HepG2 (cell line): ENCODE data around the gene FBH1. TPM values are rescaled to one million over a fixed set of nuclear protein-coding genes. Genes with fewer than 3 reads are reported as not detected.

Source experiments
- ATAC-seq: fragments of 200-7000 bp; cut with Tn5 transposase; 3 replicates; pipeline ENCODE4 v1.9.1; 2020; ENCODE audit warnings: mild to moderate bottlenecking, moderate library complexity
- BruUV-seq: library from RNA; stranded (reverse); fragments of 400-500 nt; replicated peaks from 2 replicates; lab custom pipeline; 2021; lab: Mats Ljungman, UMichigan
- CTCF ChIA-PET: fragments of 300-600 bp; formaldehyde crosslinking; extraction: SDS; loops from one replicate; lab custom pipeline; 2021; ENCODE audit warnings: low total read pairs, inconsistent platforms, low intra/inter-chr PET ratio; lab: Yijun Ruan, JAX
- POLR2A ChIA-PET: fragments of 350-600 bp; sonication (Branson Sonifier 250); formaldehyde crosslinking; loops from one replicate; lab custom pipeline; 2020; ENCODE audit warnings: antibody characterized with exemption, inconsistent platforms; lab: Yijun Ruan, JAX
- DNase-seq: peaks from one replicate; pipeline ENCODE4 v3.0.0-alpha.2; 2015; ENCODE audit warnings: low spot score
- FAIRE-seq: peaks from 3 replicates; lab custom pipeline; 2011; peaks lifted over from hg19 to GRCh38; lab: Jason Lieb, UNC
- H2AFZ ChIP-seq: one replicate; pipeline ENCODE4 v1.6.1; 2011; ENCODE audit warnings: low read length, inconsistent platforms
- H3K27ac ChIP-seq: fragments of 300-600 bp; 3 replicates; pipeline ENCODE4 v1.8.0; 2011; ENCODE audit warnings: mixed run types, mild to moderate bottlenecking, mixed read lengths, low read length, inconsistent platforms; ENCODE audit not compliant: insufficient read depth; ENCODE audit errors: extremely low read length
- H3K27me3 ChIP-seq, 2 experiments: fragments of 200-600 bp in 1 of 2; 2 replicates in 1 of 2; 3 replicates in 1 of 2; pipeline versions ENCODE4 v1.6.0 to v1.8.0; 2011; ENCODE audit warnings: low read length in 2 of 2, mild to moderate bottlenecking in 2 of 2, moderate library complexity in 2 of 2, inconsistent platforms in 1 of 2; ENCODE audit not compliant: insufficient read depth in 2 of 2, control insufficient read depth in 1 of 2
- H3K36me3 ChIP-seq, 2 experiments: fragments of 200-600 bp in 1 of 2; replicated peaks in 1 of 2; 2 replicates in 1 of 2; 3 replicates in 1 of 2; pipeline versions ENCODE4 v1.5.1 to v1.8.0; 2011; ENCODE audit warnings: low read length in 2 of 2, inconsistent platforms in 1 of 2; ENCODE audit not compliant: insufficient read depth in 2 of 2, control insufficient read depth in 1 of 2
- H3K4me1 ChIP-seq: 2 replicates; pipeline ENCODE4 v1.5.1; 2012; ENCODE audit warnings: low read length, inconsistent platforms; ENCODE audit not compliant: insufficient read depth
- H3K4me2 ChIP-seq: 2 replicates; pipeline ENCODE4 v1.6.0; 2011; ENCODE audit warnings: low read depth, low read length, inconsistent platforms
- H3K4me3 ChIP-seq, 3 experiments: fragments of 200-600 bp in 1 of 3; sonication (generic), shearing (Covaris generic) in 1 of 3; replicated peaks in 1 of 3; 2 replicates each; pipeline ENCODE4 v1.5.1; 2011 to 2016; ENCODE audit warnings: low read length in 3 of 3, inconsistent platforms in 2 of 3, low read depth in 2 of 3, mild to moderate bottlenecking in 2 of 3, control low read depth in 1 of 3, mixed read lengths in 1 of 3; ENCODE audit not compliant: insufficient read depth in 1 of 3
- H3K79me2 ChIP-seq: one replicate; pipeline ENCODE4 v1.6.1; 2011; ENCODE audit warnings: low read length, inconsistent platforms; ENCODE audit not compliant: insufficient read depth
- H3K9ac ChIP-seq: 2 replicates; pipeline ENCODE4 v1.6.0; 2011; ENCODE audit warnings: mild to moderate bottlenecking, low read depth, low read length, inconsistent platforms; ENCODE audit not compliant: insufficient read depth
- H3K9me3 ChIP-seq: 2 replicates; pipeline ENCODE4 v1.5.1; 2012; ENCODE audit warnings: mild to moderate bottlenecking, low read length
- H4K20me1 ChIP-seq: 2 replicates; pipeline ENCODE4 v1.6.0; 2011; ENCODE audit warnings: inconsistent platforms, mild to moderate bottlenecking, low read length, moderate library complexity; ENCODE audit not compliant: insufficient read depth
- ATAD3A ChIP-seq: sonication (generic); formaldehyde crosslinking; IDR thresholded peaks from 2 replicates; pipeline ENCODE4 v1.4.0; 2020; ENCODE audit warnings: missing genetic modification reagents
- ATF7 ChIP-seq, 2 experiments: fragments of 450-650 bp in 1 of 2; sonication (generic) in 1 of 2; formaldehyde crosslinking in 1 of 2; IDR thresholded peaks; 2 replicates each; pipeline versions ENCODE4 v1.4.0 to v1.6.1; 2016 to 2020; ENCODE audit warnings: antibody characterized with exemption in 1 of 2, mild to moderate bottlenecking in 1 of 2, missing genetic modification reagents in 1 of 2
- CERS6 ChIP-seq: sonication (generic); formaldehyde crosslinking; IDR thresholded peaks from 2 replicates; pipeline ENCODE4 v1.5.0; 2020; ENCODE audit warnings: missing genetic modification reagents
- CHD2 ChIP-seq: IDR thresholded peaks from 2 replicates; pipeline ENCODE4 v1.6.1; 2011; ENCODE audit warnings: low read depth, low read length, improper control_type of control experiment
- ETS1 ChIP-seq: sonication (generic); formaldehyde crosslinking; IDR thresholded peaks from 2 replicates; pipeline ENCODE4 v1.4.0; 2020; ENCODE audit warnings: missing genetic modification reagents
- NCOA1 ChIP-seq: sonication (generic); formaldehyde crosslinking; IDR thresholded peaks from 2 replicates; pipeline ENCODE4 v1.9.0; 2021; ENCODE audit warnings: missing genetic modification reagents
- SALL2 ChIP-seq: sonication (generic); formaldehyde crosslinking; IDR thresholded peaks from 2 replicates; pipeline ENCODE4 v1.8.1; 2023; ENCODE audit warnings: mild to moderate bottlenecking, missing genetic modification reagents, inconsistent platforms
- SRF ChIP-seq: IDR thresholded peaks from 2 replicates; pipeline ENCODE4 v1.6.1; 2011; ENCODE audit warnings: mild to moderate bottlenecking, low read depth, low read length, moderate library complexity
- TOPORS ChIP-seq: sonication (generic); formaldehyde crosslinking; IDR thresholded peaks from 2 replicates; pipeline ENCODE4 v1.8.0; 2023; ENCODE audit warnings: mild to moderate bottlenecking, missing genetic modification reagents
- ZBTB8A ChIP-seq: sonication (generic); formaldehyde crosslinking; IDR thresholded peaks from 2 replicates; pipeline ENCODE4 v1.4.0; 2020; ENCODE audit warnings: mild to moderate bottlenecking, low read depth, missing genetic modification reagents, borderline replicate concordance
- ZNF331 ChIP-seq: sonication (generic); formaldehyde crosslinking; IDR thresholded peaks from 2 replicates; pipeline ENCODE4 v1.4.0; 2020; ENCODE audit warnings: missing genetic modification reagents
- ZNF749 ChIP-seq: sonication (generic); formaldehyde crosslinking; IDR thresholded peaks from 2 replicates; pipeline ENCODE4 v1.8.0; 2022; ENCODE audit warnings: mild to moderate bottlenecking, missing genetic modification reagents, moderate library complexity, borderline replicate concordance
- ZNF75D ChIP-seq: sonication (generic); formaldehyde crosslinking; IDR thresholded peaks from 2 replicates; pipeline ENCODE4 v1.8.1; 2023; ENCODE audit warnings: missing genetic modification reagents, mild to moderate bottlenecking, borderline replicate concordance
- ZNF891 ChIP-seq: sonication (generic); formaldehyde crosslinking; IDR thresholded peaks from 2 replicates; pipeline ENCODE4 v1.5.0; 2020; ENCODE audit warnings: mild to moderate bottlenecking, missing genetic modification reagents
- WGBS: methylation state at CpG from one replicate; pipeline ENCODE4 v1.1.6; 2017; ENCODE audit warnings: low lambda C conversion rate; 5-methylcytosine and 5-hydroxymethylcytosine counted together
- in situ Hi-C: cut with HindIII; loops from 2 replicates; pipeline ENCODE4 v1.10.0; 2017; ENCODE audit warnings: low pct_unique_long_range_greater_than_20kb; ENCODE audit not compliant: extremely low pct_ligation_motif_present
- intact Hi-C: fragments of 100-400 bp; cut with micrococcal nuclease; formaldehyde crosslinking; loops from one replicate; pipeline ENCODE4 v1.10.0; 2022; ENCODE audit not compliant: unreplicated experiment
- polyA plus RNA-seq, 8 experiments: library from polyadenylated mRNA; depleted of rRNA in 3 of 8; stranded (reverse) in 7 of 8; unstranded in 1 of 8; fragments of >200 nt; fragmentation: Illumina TruSeq in 4 of 8; extraction: Trizol in 4 of 8; gene quantifications; 2 replicates each; pipeline versions ENCODE4 v1.2.1 to v1.2.3, GENCODE V29; 2011 to 2016; ENCODE audit warnings: low read depth in 4 of 8, missing spikeins in 1 of 8, mixed read lengths in 1 of 8; ENCODE audit not compliant: insufficient read depth in 1 of 8
- total RNA-seq, 5 experiments: library from RNA; depleted of rRNA; stranded (reverse); fragments of >200 nt; fragmentation: Illumina TruSeq; extraction: Trizol; gene quantifications; 2 replicates each; pipeline ENCODE4 v1.2.3, GENCODE V29; 2016; ENCODE audit warnings: low read depth in 1 of 5
- TF ChIP-seq, protein P1 (sequence below): sonication (generic); formaldehyde crosslinking; IDR thresholded peaks from 2 replicates; pipeline ENCODE4 v1.5.0; 2020; ENCODE audit warnings: mild to moderate bottlenecking, missing genetic modification reagents
- TF ChIP-seq, protein P2 (sequence below): sonication (generic); formaldehyde crosslinking; IDR thresholded peaks from 2 replicates; pipeline ENCODE4 v1.5.0; 2020; ENCODE audit warnings: mild to moderate bottlenecking, missing genetic modification reagents
- TF ChIP-seq, protein P3 (sequence below): sonication (generic); formaldehyde crosslinking; conservative IDR thresholded peaks from 2 replicates; pipeline ENCODE4 v1.8.0; 2022; ENCODE audit warnings: low read depth, missing genetic modification reagents

FBH1 gene
- total and polyA plus RNA-seq, 2 of the 13 experiments (the other 11 are each of a cell fraction or from before 2014, with no cell fraction given) = 48.8 to 60.3 TPM

- no peaks in the 10 kb centered on the region for H3K79me2 ChIP-seq
- no peak for DNase-seq
- intact Hi-C loops (loop anchor here (10.0 kb wide), 1 partner anchor 143 kb away; the partner anchor contains the start of gene RBM17), in situ Hi-C loops (no loop called here)
- H3K4me1 ChIP-seq = peaks cover 39% of the 10 kb centered on the region
- ChIA-PET POLR2A (no interaction called here), CTCF (no interaction called here)
- WGBS = 31% methylated on average over 9 of the region's 13 CpGs
- peaks cover 0 to 12% of the 10 kb centered on the region in 2 experiments; a peak in 2 of 5 replicates for H3K36me3 ChIP-seq
- ATAC-seq = peak; percentile 38
- FAIRE-seq = no peak
- no peaks in the 10 kb centered on the region for H4K20me1 ChIP-seq
- no peak overlapping the region for H3K27ac ChIP-seq
- peak overlapping the region; percentile 34 for H2AFZ ChIP-seq
- no peak overlapping the region for H3K9ac ChIP-seq
- no peak overlapping the region for H3K4me3 ChIP-seq
- no peaks in the 10 kb centered on the region for H3K9me3 ChIP-seq
- H3K4me2 ChIP-seq = peak overlapping the region; percentile 59
- H3K27me3 ChIP-seq = peaks cover 5 to 32% of the 10 kb centered on the region in 2 experiments; a peak in 3 of 5 replicates
- BruUV-seq = no TSS peak
- no peak for TF ChIP-seq ZBTB8A
- TF ChIP-seq TOPORS = no peak
- TF ChIP-seq NCOA1 = no peak
- no peak for TF ChIP-seq CHD2
- no peak for TF ChIP-seq ATAD3A (CRISPR knock-in tag)
- TF ChIP-seq SRF = no peak
- no peak for TF ChIP-seq ZNF331
- TF ChIP-seq, protein P1, sequence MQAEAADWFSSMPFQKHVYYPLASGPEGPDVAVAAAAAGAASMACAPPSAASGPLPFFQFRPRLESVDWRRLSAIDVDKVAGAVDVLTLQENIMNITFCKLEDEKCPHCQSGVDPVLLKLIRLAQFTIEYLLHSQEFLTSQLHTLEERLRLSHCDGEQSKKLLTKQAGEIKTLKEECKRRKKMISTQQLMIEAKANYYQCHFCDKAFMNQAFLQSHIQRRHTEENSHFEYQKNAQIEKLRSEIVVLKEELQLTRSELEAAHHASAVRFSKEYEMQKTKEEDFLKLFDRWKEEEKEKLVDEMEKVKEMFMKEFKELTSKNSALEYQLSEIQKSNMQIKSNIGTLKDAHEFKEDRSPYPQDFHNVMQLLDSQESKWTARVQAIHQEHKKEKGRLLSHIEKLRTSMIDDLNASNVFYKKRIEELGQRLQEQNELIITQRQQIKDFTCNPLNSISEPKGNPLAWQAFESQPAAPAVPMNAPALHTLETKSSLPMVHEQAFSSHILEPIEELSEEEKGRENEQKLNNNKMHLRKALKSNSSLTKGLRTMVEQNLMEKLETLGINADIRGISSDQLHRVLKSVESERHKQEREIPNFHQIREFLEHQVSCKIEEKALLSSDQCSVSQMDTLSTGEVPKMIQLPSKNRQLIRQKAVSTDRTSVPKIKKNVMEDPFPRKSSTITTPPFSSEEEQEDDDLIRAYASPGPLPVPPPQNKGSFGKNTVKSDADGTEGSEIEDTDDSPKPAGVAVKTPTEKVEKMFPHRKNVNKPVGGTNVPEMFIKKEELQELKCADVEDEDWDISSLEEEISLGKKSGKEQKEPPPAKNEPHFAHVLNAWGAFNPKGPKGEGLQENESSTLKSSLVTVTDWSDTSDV (CRISPR knock-in tag) = no peak
- TF ChIP-seq ZNF891 (CRISPR knock-in tag) = no peak
- TF ChIP-seq ETS1 (CRISPR knock-in tag) = no peak
- TF ChIP-seq, protein P2, sequence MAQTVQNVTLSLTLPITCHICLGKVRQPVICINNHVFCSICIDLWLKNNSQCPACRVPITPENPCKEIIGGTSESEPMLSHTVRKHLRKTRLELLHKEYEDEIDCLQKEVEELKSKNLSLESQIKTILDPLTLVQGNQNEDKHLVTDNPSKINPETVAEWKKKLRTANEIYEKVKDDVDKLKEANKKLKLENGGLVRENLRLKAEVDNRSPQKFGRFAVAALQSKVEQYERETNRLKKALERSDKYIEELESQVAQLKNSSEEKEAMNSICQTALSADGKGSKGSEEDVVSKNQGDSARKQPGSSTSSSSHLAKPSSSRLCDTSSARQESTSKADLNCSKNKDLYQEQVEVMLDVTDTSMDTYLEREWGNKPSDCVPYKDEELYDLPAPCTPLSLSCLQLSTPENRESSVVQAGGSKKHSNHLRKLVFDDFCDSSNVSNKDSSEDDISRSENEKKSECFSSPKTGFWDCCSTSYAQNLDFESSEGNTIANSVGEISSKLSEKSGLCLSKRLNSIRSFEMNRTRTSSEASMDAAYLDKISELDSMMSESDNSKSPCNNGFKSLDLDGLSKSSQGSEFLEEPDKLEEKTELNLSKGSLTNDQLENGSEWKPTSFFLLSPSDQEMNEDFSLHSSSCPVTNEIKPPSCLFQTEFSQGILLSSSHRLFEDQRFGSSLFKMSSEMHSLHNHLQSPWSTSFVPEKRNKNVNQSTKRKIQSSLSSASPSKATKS (CRISPR knock-in tag) = no peak
- no peak for TF ChIP-seq ZNF75D
- TF ChIP-seq, protein P3, sequence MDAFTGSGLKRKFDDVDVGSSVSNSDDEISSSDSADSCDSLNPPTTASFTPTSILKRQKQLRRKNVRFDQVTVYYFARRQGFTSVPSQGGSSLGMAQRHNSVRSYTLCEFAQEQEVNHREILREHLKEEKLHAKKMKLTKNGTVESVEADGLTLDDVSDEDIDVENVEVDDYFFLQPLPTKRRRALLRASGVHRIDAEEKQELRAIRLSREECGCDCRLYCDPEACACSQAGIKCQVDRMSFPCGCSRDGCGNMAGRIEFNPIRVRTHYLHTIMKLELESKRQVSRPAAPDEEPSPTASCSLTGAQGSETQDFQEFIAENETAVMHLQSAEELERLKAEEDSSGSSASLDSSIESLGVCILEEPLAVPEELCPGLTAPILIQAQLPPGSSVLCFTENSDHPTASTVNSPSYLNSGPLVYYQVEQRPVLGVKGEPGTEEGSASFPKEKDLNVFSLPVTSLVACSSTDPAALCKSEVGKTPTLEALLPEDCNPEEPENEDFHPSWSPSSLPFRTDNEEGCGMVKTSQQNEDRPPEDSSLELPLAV (CRISPR knock-in tag) = no peak
- TF ChIP-seq ATF7 (IDR thresholded peaks at IDR 0.05) = no peak
- no peak for TF ChIP-seq ATF7 (CRISPR knock-in tag; IDR thresholded peaks at IDR 0.05)
- TF ChIP-seq ZNF749 (CRISPR knock-in tag) = no peak
- TF ChIP-seq CERS6 (CRISPR knock-in tag) = no peak
- TF ChIP-seq SALL2 (CRISPR knock-in tag) = no peak
Measured at GRCh38 chr10:5942001-5942400, 52.0 kb downstream of the FBH1 start.
